Peyer's patch (tissue), 4 donors: Measurements from ENCODE around the gene FXN.

Experiments used
- CTCF ChIP-seq, 6 experiments: fragments of 450-650 bp in 4 of 6; fragments of 200-600 bp in 2 of 6; sonication (generic) in 1 of 6; IDR thresholded peaks; one replicate each; pipeline ENCODE4 v1.5.1; 2017 to 2019; ENCODE audit warnings: antibody characterized with exemption in 6 of 6, mild to moderate bottlenecking in 3 of 6, moderate library complexity in 1 of 6
- POLR2A ChIP-seq, 2 donors: fragments of 450-650 bp; IDR thresholded peaks; one replicate each; pipeline ENCODE4 v1.5.1; 2017; ENCODE audit warnings: antibody characterized with exemption in 2 of 2, mild to moderate bottlenecking in 2 of 2, moderate library complexity in 2 of 2

- TF ChIP-seq POLR2A (IDR thresholded peaks at IDR 0.05) (no peak), CTCF (IDR thresholded peaks at IDR 0.05) (peak; percentile 11 to 87 (median 80))
These were observed 36.0 kb upstream of the FXN start for GRCh38 chr9:68999393-69000105.
